HTERT RPE-1 (cell line): ENCODE data around the gene ZMAT1.
"Not testable (repeated sequence)": the region's sequence is repeated elsewhere in the genome, so short reads cannot be mapped to it uniquely, and the experiment has no call there.

Source experiments
- in situ Hi-C: fragments of 300-500 bp; cut with MboI; formaldehyde crosslinking; loops from 4 replicates; pipeline ENCODE4 v1.14.3; 2020; ENCODE audit warnings: low sequenced_read_pairs

The ZMAT1 gene

DNA sequence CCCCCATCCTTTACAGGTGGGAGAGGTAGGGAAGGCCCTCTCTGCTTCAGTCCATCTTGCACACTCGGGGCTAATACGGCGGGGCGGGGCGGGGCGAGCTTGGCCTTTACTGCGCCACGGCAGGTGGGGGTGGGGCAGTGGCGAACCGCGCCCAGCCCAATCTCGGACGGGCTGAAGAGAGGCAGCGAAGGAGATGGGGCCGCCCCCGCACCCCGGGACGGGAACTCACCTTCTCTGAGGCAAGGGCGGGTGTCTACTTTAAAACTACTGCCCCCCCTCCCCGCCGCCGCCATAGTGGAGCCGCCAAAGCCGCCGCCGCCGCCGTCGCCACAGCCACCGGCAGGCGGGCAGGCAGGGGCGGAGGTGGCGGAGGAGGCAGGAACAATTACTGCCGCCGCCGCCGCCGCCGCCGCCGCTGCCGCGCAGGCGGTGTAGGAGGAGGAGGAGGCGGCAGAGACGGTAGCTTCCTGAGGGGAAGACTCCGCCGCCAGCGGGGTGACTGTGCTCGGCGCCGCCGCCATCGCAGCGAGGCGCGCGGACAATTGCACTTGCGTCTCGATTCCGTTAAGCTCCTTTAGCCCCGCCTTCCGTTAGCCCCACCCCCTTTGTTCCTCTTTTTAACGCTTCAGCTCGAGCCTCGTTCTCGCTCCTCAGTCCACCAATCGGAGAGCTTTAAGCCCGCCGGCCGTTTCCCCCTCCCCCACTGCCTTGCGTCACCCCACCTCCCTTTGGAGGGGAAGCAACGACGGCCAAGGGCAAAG lies at the start of gene ZMAT1:
Gene ZMAT1 (minus strand): TSS at position 540 of the 761 bp plus-strand sequence. CDS start 19 bp downstream, at position 521.
- in situ Hi-C loops: no loop called here

GRCh38 chrX:101977106-101977505 lies 45.3 kb upstream of the ZMAT1 start:
- in situ Hi-C loops: no loop called here

- in situ Hi-C loops: no loop called here
Measured at GRCh38 chrX:101973066-101973465, 41.2 kb upstream of the ZMAT1 start.

DNA sequence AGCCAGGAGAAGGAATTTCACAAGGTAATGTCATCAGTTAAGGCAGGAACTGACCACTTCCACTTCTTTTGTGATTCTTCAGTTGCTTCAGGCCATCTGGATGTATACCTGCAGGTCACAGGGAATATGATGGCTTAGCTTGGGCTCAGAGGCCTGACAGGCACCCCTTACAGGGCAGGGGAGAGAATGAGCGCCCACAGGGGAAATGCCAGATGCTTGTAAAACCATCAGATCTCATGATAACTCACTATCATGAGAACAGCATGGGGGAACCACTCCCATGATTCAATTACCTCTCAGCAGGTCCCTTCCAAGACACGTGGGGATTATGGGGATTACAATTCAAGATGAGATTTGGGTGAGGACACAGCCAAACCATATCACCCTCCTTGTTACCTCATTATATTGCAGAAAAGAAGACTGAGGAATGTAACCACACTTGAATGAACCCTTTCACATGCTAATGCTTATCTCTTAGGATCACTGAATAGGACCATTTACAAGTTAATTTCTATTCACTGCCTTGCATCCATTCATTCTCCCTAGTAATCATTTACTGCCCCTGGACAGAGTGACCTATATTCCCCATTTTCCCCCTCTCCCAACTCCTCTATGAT lies 33.2 kb upstream of the ZMAT1 start:
- in situ Hi-C loops: not testable (repeated sequence)

DNA sequence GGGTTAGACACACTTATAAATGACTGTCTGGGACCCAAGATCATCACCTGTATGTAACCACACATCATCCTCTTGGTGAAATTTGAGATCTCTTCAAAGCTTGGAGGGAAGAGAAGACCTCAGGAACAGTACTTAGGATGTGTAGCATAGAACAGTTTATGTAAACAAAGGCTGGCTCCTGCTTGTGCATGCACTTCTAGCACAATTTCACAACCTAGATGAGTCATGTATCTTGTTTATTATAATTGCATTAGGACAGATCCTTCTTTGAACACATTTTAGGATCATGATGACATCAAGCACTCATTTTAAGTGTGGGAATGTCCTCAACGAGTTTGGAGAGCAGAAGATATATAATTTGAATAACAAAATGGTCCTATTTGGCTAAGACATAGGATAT lies 26.3 kb upstream of the ZMAT1 start:
- in situ Hi-C loops: no loop called here

DNA sequence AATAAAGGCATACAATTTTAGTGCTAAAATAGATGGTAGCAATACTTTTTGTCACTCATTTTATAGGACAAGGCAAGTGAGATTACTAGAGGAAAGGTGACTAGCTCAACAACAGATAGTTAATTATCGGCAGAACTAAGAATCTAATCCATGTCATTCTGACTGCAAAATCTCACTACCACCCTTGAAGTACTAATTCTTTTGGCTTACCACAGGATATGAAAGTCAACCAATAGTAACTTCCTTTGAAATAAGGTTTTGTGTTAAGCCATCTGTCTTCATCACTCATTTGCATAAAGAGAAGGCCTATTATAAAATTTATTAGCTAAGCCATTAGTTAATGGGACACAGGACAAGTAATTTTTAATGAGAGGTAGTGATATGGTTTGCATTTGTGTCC lies 25.3 kb upstream of the ZMAT1 start:
- in situ Hi-C loops: no loop called here

GRCh38 chrX:101956556-101956955 lies 24.7 kb upstream of the ZMAT1 start:
- in situ Hi-C loops: no loop called here

DNA sequence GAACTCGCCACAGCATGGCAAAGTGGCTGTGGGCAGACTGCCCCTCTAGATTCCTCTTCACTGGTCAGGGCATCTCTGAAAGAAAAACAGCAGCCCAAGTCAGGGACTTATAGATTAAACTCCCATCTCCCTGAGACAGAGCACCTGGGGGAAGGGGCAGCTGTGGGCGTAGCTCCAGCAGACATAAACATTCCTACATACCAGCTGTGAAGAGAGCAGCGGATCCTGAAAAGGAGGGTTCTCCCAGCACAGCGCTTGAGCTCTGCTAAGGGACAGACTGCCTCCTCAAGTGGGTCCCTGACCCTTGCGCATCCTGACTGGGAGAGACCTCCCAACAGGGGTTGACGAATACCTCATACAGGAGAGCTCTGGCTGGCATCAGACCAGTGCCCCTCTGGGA lies 18.8 kb upstream of the ZMAT1 start:
- in situ Hi-C loops: no loop called here

GRCh38 chrX:101932249-101932570 lies 383 bp upstream of the ZMAT1 start:
- in situ Hi-C loops: no loop called here

GRCh38 chrX:101931136-101931487 lies 715 bp downstream of the ZMAT1 start:
- in situ Hi-C loops: no loop called here

GRCh38 chrX:101925733-101926132 lies 6.1 kb downstream of the ZMAT1 start:
- in situ Hi-C loops: no loop called here

GRCh38 chrX:101918751-101919150 lies 13.1 kb downstream of the ZMAT1 start:
- in situ Hi-C loops: no loop called here

DNA sequence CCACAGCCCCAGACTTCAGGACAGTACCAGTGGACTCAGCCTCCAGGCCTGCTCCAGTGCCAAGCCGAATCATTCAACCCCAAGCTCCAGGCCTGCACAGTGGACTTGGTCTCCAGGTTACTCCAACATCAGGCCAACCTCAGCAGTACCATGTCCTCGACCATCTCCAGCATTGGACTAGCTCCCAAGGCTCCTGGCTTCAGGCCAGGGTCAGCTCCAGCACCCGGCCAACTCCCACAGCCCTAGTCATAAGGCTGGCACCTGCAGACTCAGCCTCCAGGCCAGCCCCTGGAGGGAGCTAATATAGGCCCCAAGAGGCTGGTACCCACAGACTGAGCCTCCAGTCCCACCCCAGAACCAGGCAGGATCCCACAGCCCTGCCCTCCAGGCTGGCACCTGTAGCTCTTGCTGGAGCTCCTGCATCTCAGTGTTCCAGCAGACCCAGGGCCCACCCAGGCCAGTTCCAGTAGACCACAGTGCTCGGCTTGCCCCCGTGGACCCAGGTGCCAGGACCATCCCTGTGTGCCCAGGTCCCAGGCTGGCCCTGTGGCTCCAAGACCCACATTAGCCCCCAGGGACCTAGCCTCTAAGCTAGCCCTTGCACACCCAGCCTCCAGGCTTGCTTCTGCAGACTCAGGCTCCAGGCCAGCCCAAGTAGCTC lies 25.6 kb downstream of the ZMAT1 start:
- in situ Hi-C loops: no loop called here

DNA sequence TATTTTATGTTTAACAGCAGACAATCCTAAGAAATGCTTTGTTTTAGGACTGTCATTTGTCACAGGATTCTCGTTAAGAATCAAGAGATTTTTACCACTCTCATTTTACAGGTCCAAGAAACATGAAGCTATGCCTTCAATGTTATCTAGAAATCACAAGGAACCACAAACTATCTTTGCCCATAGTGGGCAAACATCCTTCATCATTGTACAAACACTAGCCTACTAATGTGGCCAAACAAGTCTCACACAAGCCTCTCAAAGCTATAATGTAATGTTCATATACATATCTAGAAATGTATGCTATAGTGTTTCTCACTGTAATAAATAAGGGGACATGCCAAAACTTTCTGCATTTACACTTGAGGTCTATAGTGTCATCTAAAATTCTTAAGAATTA lies 26.8 kb downstream of the ZMAT1 start:
- in situ Hi-C loops: no loop called here
